ENCODE measurements around the gene AKNA. TPM values are rescaled to one million over a fixed set of nuclear protein-coding genes. Genes with fewer than 3 reads are reported as not detected.

AKNA gene
- total RNA-seq, 3 donors from 2014 or later = 20.1 to 52.0 (median 35.7) TPM

GRCh38 chr9:114303571-114303970 is 84.2 kb downstream of the AKNA start:
- Histone ChIP-seq H3K36me3 (no peaks in the 10 kb centered on the region), H3K27ac (no peak overlapping the region), H3K4me3 (no peak overlapping the region), H3K9me3 (no peaks in the 10 kb centered on the region), H3K27me3 (no peaks in the 10 kb centered on the region), H3K4me1 (no peaks in the 10 kb centered on the region)
- intact Hi-C loops (cut with DNase I; ENCODE audit: low total_unique reads) = no loop called here
- DNase-seq (ENCODE audit: low spot score in 2 of 2) = no peak
- TF ChIP-seq POLR2AphosphoS5 (IDR thresholded peaks at IDR 0.05) (no peak), POLR2A (IDR thresholded peaks at IDR 0.05) (no peak)
- TF ChIP-seq, protein P1, sequence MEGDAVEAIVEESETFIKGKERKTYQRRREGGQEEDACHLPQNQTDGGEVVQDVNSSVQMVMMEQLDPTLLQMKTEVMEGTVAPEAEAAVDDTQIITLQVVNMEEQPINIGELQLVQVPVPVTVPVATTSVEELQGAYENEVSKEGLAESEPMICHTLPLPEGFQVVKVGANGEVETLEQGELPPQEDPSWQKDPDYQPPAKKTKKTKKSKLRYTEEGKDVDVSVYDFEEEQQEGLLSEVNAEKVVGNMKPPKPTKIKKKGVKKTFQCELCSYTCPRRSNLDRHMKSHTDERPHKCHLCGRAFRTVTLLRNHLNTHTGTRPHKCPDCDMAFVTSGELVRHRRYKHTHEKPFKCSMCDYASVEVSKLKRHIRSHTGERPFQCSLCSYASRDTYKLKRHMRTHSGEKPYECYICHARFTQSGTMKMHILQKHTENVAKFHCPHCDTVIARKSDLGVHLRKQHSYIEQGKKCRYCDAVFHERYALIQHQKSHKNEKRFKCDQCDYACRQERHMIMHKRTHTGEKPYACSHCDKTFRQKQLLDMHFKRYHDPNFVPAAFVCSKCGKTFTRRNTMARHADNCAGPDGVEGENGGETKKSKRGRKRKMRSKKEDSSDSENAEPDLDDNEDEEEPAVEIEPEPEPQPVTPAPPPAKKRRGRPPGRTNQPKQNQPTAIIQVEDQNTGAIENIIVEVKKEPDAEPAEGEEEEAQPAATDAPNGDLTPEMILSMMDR (IDR thresholded peaks at IDR 0.05) = no peak

DNA sequence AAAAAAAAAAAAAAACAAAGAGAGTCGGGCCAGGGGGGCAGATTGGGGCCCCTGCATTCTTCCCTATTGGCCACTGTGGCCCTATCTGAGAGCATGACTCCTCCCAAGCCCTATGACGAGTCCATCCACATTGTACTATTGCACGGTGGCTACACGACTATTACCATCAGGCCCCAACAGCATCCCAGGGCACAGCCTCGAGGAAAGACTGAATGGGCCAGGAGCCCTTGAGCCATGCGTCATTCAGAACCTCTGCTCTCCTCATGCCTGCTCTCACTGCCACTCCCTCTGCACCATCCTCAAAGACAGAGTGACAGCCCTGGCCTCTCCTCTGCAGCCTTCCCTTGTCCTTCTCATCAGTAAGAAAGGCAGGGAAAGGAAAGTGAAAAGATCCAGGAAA is 85.1 kb downstream of the AKNA start:
- H3K4me3 ChIP-seq = no peak overlapping the region
- DNase-seq (ENCODE audit: low spot score in 2 of 2) = no peak
- H3K9me3 ChIP-seq = no peaks in the 10 kb centered on the region
- no peak overlapping the region for H3K27ac ChIP-seq
- H3K27me3 ChIP-seq = no peaks in the 10 kb centered on the region
- no peak for TF ChIP-seq POLR2AphosphoS5 (IDR thresholded peaks at IDR 0.05)
- TF ChIP-seq, protein P1 (IDR thresholded peaks at IDR 0.05) = no peak
- TF ChIP-seq POLR2A (IDR thresholded peaks at IDR 0.05) = no peak
- H3K36me3 ChIP-seq = no peaks in the 10 kb centered on the region
- intact Hi-C loops (cut with DNase I; ENCODE audit: low total_unique reads) = no loop called here
- H3K4me1 ChIP-seq = no peaks in the 10 kb centered on the region

DNA sequence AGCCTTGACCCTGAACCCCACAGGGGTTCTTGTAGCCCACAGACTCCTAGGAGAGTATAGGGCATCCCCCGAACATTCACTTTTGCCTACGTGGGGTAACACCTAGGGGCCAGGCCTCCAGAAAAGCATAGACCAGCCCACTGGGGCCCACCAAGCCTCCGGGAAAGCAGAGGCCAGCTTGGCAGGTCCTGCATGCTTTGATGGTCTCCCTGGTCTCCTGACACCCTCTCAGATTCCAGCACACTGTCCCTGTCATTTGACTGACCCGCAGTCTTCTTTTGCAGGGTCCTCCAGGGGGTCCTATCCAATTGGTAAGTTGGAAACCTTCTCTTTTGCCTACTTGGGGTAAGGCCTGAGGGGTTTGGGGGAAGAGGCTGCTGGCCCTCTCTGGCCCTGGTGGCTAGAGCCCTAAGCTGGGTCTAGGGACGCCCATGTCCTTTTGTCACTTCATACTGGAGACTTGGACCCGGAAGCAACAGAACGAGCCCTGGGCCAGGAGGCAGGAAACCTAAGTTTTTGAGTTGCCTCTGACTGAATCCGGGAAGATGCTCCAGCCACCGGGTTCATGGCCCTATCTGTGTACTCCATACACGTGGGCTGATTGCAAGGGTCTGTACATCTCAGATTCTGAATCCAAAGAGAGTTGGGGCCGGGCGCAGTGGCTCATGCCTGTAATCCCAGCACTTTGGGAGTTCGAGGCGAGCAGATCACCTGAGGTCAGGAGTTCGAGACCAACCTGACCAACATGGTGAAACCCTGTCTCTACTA is 85.8 kb downstream of the AKNA start:
- Histone ChIP-seq H3K4me1 (no peaks in the 10 kb centered on the region), H3K27me3 (no peaks in the 10 kb centered on the region), H3K27ac (no peak overlapping the region), H3K4me3 (no peak overlapping the region), H3K9me3 (no peaks in the 10 kb centered on the region), H3K36me3 (no peaks in the 10 kb centered on the region)
- peak in 1 of 2 donors; percentile 48 for DNase-seq (ENCODE audit: low spot score in 2 of 2)
- TF ChIP-seq, protein P1 (IDR thresholded peaks at IDR 0.05) = no peak
- no peak for TF ChIP-seq POLR2AphosphoS5 (IDR thresholded peaks at IDR 0.05)
- no peak for TF ChIP-seq POLR2A (IDR thresholded peaks at IDR 0.05)
- intact Hi-C loops (cut with DNase I; ENCODE audit: low total_unique reads) = no loop called here

DNA sequence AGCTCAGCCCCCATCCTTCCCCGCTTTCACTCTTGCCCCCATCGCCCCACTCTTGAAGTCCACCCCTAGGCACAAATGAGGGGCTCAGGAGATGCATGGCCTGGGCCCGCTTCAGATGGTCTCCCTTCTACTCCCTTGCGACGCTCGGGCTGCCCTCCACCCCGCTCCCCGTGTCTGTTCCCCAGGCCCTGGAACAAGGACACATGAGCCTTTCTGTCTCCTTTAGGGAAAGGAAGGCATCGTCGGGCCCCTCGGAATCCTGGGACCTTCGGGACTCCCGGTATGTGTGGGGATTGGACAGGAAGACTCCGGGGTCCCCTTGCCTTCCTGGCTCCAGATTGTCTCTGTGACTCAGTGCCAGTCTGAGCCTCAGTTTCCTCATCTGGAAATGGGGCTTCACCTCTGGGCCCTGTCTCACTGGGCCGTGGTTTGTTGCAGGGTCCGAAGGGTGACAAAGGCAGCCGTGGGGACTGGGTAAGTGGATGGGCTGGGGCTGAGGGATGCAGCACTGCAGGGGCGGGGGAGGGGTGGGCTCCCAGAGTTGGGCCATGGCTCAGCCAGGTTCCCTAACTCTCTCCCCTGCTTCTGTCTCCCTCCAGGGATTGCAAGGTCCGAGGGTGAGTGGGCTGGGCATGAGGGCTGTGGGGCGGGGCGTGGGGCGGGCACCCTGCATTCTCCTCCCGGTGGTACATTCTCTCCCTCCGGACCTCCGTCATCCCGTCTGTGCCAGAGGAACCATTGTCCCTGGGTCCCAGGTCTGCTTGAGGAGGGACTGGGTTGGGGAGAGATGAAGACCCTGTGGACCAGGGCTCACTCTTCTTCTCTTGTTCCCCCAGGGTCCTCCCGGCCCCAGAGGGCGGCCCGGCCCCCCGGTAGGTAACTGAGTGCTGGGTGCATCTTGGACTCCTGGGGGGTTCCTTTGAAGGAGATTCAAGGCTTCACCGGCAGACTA is 86.7 kb downstream of the AKNA start:
- DNase-seq (ENCODE audit: low spot score in 2 of 2) = peak in 1 of 2 donors; percentile 35
- H3K36me3 ChIP-seq = no peaks in the 10 kb centered on the region
- no peaks in the 10 kb centered on the region for H3K4me1 ChIP-seq
- no peaks in the 10 kb centered on the region for H3K27me3 ChIP-seq
- TF ChIP-seq POLR2AphosphoS5 (IDR thresholded peaks at IDR 0.05) (no peak), POLR2A (IDR thresholded peaks at IDR 0.05) (no peak)
- TF ChIP-seq, protein P1 (IDR thresholded peaks at IDR 0.05) = no peak
- H3K4me3 ChIP-seq = no peak overlapping the region
- H3K9me3 ChIP-seq = no peaks in the 10 kb centered on the region
- intact Hi-C loops (cut with DNase I; ENCODE audit: low total_unique reads) = no loop called here
- no peak overlapping the region for H3K27ac ChIP-seq
